Calu3 (cell line): ENCODE data around the gene CACNB3. TPM values are rescaled to one million over a fixed set of nuclear protein-coding genes. Genes with fewer than 3 reads are reported as not detected.

ENCODE experiments used
- BruUV-seq: library from RNA; stranded (reverse); fragments of 400-500 nt; replicated peaks from 2 replicates; lab custom pipeline; 2021; lab: Mats Ljungman, UMichigan
- CTCF ChIA-PET: fragments of 300-600 bp; sonication (Branson Sonifier 250); formaldehyde crosslinking; loops from one replicate; lab custom pipeline; 2022; ENCODE audit warnings: antibody characterized with exemption; lab: Charles Lee
- DNase-seq: peaks from one replicate; pipeline ENCODE4 v3.0.0; 2022
- H3K27ac Mint-ChIP-seq: one replicate; pipeline ENCODE4 v1.8.0; 2022; ENCODE audit warnings: mixed read lengths; ENCODE audit not compliant: unreplicated experiment
- H3K27me3 Mint-ChIP-seq: one replicate; pipeline ENCODE4 v1.8.0; 2022; ENCODE audit warnings: mixed read lengths; ENCODE audit not compliant: unreplicated experiment
- H3K36me3 Mint-ChIP-seq: one replicate; pipeline ENCODE4 v1.8.0; 2022; ENCODE audit warnings: mild to moderate bottlenecking, moderate library complexity, mixed read lengths; ENCODE audit not compliant: insufficient read depth, unreplicated experiment
- H3K4me1 Mint-ChIP-seq: one replicate; pipeline ENCODE4 v1.8.0; 2022; ENCODE audit warnings: mild to moderate bottlenecking, low read depth, mixed read lengths; ENCODE audit not compliant: unreplicated experiment
- H3K4me3 Mint-ChIP-seq: one replicate; pipeline ENCODE4 v1.8.0; 2022; ENCODE audit warnings: mild to moderate bottlenecking, low read depth, moderate library complexity, mixed read lengths; ENCODE audit not compliant: unreplicated experiment
- H3K9me3 Mint-ChIP-seq: one replicate; pipeline ENCODE4 v1.8.0; 2022; ENCODE audit warnings: low read depth, mixed read lengths; ENCODE audit not compliant: unreplicated experiment
- intact Hi-C: fragments of 100-400 bp; cut with micrococcal nuclease; formaldehyde crosslinking; loops from one replicate; pipeline ENCODE4 v1.10.0; 2022; ENCODE audit not compliant: unreplicated experiment
- total RNA-seq: library from RNA; stranded (reverse); gene quantifications from 2 replicates; pipeline ENCODE4 v1.2.3, GENCODE V29; 2022
- TF ChIP-seq, protein P1 (sequence below): fragments of 200-600 bp; IDR thresholded peaks from one replicate; pipeline ENCODE4 v1.8.0; 2022; ENCODE audit warnings: antibody characterized with exemption; ENCODE audit not compliant: unreplicated experiment

Gene CACNB3
- total RNA-seq, 1 experiment from 2014 or later = 21.1 TPM

DNA sequence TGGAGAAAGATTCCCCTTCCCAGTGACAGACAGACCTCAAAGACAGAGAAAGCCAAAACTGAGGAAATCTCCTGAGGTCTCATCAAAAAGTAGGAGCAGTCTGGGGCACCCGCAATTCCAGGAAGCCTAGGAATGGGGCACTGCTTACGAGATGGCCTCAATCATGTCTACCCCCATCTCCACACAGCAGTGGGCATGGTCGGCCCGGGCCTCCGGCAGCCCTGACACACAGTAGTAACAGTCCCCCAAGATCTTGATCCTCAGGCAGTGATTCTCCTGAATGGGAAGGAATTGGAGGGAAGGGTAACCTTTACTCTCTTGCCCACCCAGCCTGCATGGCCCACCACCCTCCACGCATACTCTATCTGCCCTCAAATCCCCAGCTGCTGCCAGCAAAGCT lies 41.3 kb upstream of the CACNB3 start:
- BruUV-seq = no TSS peak
- CTCF ChIA-PET = no interaction called here
- Mint-ChIP-seq H3K4me3 (no peak overlapping the region), H3K4me1 (peaks cover 6% of the 10 kb centered on the region), H3K36me3 (peaks cover 13% of the 10 kb centered on the region), H3K9me3 (no peaks in the 10 kb centered on the region), H3K27me3 (no peaks in the 10 kb centered on the region), H3K27ac (no peak overlapping the region)
- DNase-seq = no peak
- TF ChIP-seq, protein P1, sequence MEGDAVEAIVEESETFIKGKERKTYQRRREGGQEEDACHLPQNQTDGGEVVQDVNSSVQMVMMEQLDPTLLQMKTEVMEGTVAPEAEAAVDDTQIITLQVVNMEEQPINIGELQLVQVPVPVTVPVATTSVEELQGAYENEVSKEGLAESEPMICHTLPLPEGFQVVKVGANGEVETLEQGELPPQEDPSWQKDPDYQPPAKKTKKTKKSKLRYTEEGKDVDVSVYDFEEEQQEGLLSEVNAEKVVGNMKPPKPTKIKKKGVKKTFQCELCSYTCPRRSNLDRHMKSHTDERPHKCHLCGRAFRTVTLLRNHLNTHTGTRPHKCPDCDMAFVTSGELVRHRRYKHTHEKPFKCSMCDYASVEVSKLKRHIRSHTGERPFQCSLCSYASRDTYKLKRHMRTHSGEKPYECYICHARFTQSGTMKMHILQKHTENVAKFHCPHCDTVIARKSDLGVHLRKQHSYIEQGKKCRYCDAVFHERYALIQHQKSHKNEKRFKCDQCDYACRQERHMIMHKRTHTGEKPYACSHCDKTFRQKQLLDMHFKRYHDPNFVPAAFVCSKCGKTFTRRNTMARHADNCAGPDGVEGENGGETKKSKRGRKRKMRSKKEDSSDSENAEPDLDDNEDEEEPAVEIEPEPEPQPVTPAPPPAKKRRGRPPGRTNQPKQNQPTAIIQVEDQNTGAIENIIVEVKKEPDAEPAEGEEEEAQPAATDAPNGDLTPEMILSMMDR = no peak
- intact Hi-C loops = no loop called here

DNA sequence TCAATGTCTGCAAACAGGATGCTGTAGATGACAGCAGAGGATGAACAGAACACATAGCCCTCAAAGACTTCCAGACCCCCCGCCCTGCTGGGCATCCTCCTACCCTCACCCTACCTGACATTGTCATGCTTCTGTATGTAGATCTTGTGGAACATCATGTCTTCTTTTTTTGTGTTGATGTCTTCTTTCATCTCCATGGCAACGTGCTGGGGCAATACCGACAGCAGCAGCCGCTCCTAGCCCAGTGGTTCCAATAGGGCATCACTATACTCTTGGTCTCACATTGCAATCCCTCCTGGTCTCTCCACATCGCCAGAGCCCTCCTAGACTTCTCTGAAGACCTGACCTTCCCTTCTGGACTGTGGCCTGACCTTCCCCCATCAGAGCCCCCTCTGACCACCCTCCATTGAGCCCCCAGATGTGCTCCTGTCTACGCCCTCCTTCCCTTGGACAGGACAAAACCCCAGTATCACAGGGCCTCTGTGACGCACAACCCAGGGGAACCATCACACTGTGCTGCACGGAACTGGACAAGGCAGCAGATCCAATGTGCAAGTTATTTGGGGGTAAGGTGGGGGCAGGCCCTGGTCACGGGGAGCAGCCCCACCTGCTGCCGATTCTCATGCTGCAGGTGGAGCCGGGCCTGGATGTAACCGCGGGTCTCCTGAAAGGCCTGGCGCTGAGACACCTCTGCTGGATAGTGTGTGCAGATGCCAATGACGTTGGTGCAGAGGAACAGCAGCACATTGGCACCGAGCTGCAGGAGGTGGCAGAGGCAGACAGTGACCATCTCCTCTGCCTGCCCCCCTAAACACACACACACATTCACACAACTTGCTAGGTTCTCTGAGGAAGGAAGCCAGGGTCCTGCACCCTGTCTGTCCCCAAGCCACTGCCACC lies 40.5 kb upstream of the CACNB3 start:
- CTCF ChIA-PET = interaction anchor here (1.2 kb wide), 1 partner anchor 17 kb away, joined by 3 read pairs; no protein-coding TSS in a partner anchor
- no peaks in the 10 kb centered on the region for H3K9me3 Mint-ChIP-seq
- TF ChIP-seq, protein P1 = no peak
- no peak overlapping the region for H3K27ac Mint-ChIP-seq
- BruUV-seq = no TSS peak
- no peak for DNase-seq
- peaks cover 14% of the 10 kb centered on the region for H3K36me3 Mint-ChIP-seq
- intact Hi-C loops = no loop called here
- no peak overlapping the region for H3K4me3 Mint-ChIP-seq
- H3K27me3 Mint-ChIP-seq = no peaks in the 10 kb centered on the region
- peaks cover 10% of the 10 kb centered on the region for H3K4me1 Mint-ChIP-seq

DNA sequence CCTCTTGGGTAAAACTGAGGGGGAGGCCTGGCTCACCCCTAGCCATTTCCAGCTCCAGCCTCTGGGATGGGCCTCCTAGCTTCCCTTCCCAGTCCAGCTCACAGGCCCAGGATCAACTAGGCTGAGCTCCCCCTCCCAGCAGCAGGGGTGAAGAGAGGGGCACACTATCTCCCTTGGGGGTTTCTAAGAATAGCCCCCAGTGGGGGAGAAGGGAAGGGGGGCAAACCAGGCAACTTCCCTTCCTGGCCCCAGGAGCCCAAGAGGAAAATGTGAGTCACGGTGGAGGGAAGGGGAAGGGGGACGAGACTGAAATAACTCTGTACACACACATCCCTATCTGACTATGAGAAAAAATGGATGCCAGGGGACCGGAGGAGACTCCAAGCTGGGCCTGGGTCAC lies 38.4 kb upstream of the CACNB3 start:
- H3K4me3 Mint-ChIP-seq = no peak overlapping the region

DNA sequence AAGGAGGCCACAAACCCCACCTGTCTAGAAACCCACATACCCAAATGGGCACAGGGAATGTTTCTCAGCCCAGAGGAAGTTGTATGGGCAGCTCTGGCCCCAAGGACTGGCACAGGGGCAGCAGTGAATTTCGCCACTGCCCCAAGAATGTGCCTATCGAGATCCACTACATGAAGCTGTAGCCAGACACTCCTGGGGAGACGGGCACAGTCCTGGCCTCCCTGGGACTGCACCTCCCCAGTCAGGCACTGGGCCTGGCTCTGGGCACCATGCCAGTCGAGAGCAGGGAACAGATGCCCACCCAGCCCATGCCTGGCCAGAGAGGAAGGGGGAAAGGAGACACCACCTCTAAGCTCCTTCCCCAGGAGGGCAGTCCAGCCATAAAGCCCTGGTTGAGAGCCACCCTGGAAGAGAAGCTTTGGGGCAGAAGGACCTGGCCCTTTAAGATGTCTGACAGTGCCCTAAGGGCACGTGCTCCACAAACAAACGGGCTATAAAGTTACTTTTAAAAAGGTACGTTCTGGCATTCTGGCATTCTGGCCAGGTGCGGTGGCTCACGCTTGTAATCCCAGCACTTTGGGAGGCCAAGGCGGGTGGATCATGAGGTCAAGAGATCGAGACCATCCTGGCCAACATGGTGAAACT lies 37.8 kb upstream of the CACNB3 start:
- CTCF ChIA-PET = interaction anchor here (1.1 kb wide), 1 partner anchor 27 kb away, joined by 4 read pairs; no protein-coding TSS in a partner anchor
- no peaks in the 10 kb centered on the region for H3K9me3 Mint-ChIP-seq
- peaks cover 10% of the 10 kb centered on the region for H3K4me1 Mint-ChIP-seq
- TF ChIP-seq, protein P1 = no peak
- H3K36me3 Mint-ChIP-seq = peaks cover 10% of the 10 kb centered on the region
- no peak for DNase-seq
- no peak overlapping the region for H3K27ac Mint-ChIP-seq
- no TSS peak for BruUV-seq
- no peak overlapping the region for H3K4me3 Mint-ChIP-seq
- intact Hi-C loops = no loop called here
- H3K27me3 Mint-ChIP-seq = no peaks in the 10 kb centered on the region

More for the DNA sequence above, 38.4 kb upstream of the CACNB3 start:
- TF ChIP-seq, protein P1 = no peak
- H3K27me3 Mint-ChIP-seq = no peaks in the 10 kb centered on the region
- no TSS peak for BruUV-seq
- intact Hi-C loops = no loop called here
- no peaks in the 10 kb centered on the region for H3K9me3 Mint-ChIP-seq
- CTCF ChIA-PET = no interaction called here
- H3K27ac Mint-ChIP-seq = no peak overlapping the region
- H3K4me1 Mint-ChIP-seq = peaks cover 10% of the 10 kb centered on the region
- DNase-seq = no peak
- peaks cover 12% of the 10 kb centered on the region for H3K36me3 Mint-ChIP-seq
